CD8-positive, alpha-beta memory T cell (primary cell): ENCODE data around the gene LYRM4. TPM values are rescaled to one million over a fixed set of nuclear protein-coding genes. Genes with fewer than 3 reads are reported as not detected.
A peak's percentile ranks its signal among the peaks of the same experiment; 100 is the strongest.

Experiments
- CTCF ChIA-PET: fragments of 350-600 bp; sonication (Branson Sonifier 250); formaldehyde crosslinking; loops from one replicate; lab custom pipeline; 2021; ENCODE audit warnings: antibody characterized with exemption; lab: Charles Lee
- POLR2A ChIA-PET: fragments of 350-600 bp; sonication (Branson Sonifier 250); formaldehyde crosslinking; loops from one replicate; lab custom pipeline; 2021; ENCODE audit warnings: antibody characterized with exemption; lab: Charles Lee
- DNase-seq, 5 donors: peaks; one replicate each; pipeline versions ENCODE4 v3.0.0 to v3.0.0-alpha.2; 2020 to 2022; ENCODE audit warnings: mixed read lengths in 1 of 5
- H3K27ac ChIP-seq: one replicate; pipeline ENCODE4 v1.7.0; 2013; ENCODE audit warnings: low read depth, mild to moderate bottlenecking, low read length, moderate library complexity
- H3K27me3 ChIP-seq: 2 replicates; pipeline ENCODE4 v1.7.0; 2013; ENCODE audit warnings: low read length, mild to moderate bottlenecking; ENCODE audit not compliant: insufficient read depth, poor library complexity, severe bottlenecking
- H3K36me3 ChIP-seq: 2 replicates; pipeline ENCODE4 v1.7.0; 2013; ENCODE audit warnings: mild to moderate bottlenecking, low read length, moderate library complexity; ENCODE audit not compliant: insufficient read depth
- H3K4me1 ChIP-seq: 2 replicates; pipeline ENCODE4 v1.7.0; 2013; ENCODE audit warnings: mild to moderate bottlenecking, low read length, moderate library complexity; ENCODE audit not compliant: insufficient read depth
- H3K4me3 ChIP-seq: 2 replicates; pipeline ENCODE4 v1.7.0; 2013; ENCODE audit warnings: mild to moderate bottlenecking, low read length
- H3K9me3 ChIP-seq: 2 replicates; pipeline ENCODE4 v1.7.0; 2013; ENCODE audit warnings: mild to moderate bottlenecking, low read length
- H3K27ac Mint-ChIP-seq, 8 donors: one replicate each; pipeline ENCODE4 v1.8.0; 2020 to 2021; ENCODE audit warnings: mixed read lengths in 8 of 8, mild to moderate bottlenecking in 6 of 8, inconsistent platforms in 3 of 8, moderate library complexity in 3 of 8
- H3K27me3 Mint-ChIP-seq, 2 donors: one replicate each; pipeline ENCODE4 v1.8.0; 2020 to 2021; ENCODE audit warnings: mixed read lengths in 2 of 2, mild to moderate bottlenecking in 1 of 2, moderate library complexity in 1 of 2
- H3K36me3 Mint-ChIP-seq, 3 donors: one replicate each; pipeline ENCODE4 v1.8.0; 2020 to 2021; ENCODE audit warnings: mixed read lengths in 3 of 3, inconsistent platforms in 1 of 3, mild to moderate bottlenecking in 1 of 3
- H3K4me1 Mint-ChIP-seq, 3 donors: one replicate each; pipeline ENCODE4 v1.8.0; 2020 to 2021; ENCODE audit warnings: mixed read lengths in 3 of 3, inconsistent platforms in 1 of 3, mild to moderate bottlenecking in 1 of 3
- H3K4me3 Mint-ChIP-seq, 7 donors: one replicate each; pipeline ENCODE4 v1.8.0; 2020 to 2021; ENCODE audit warnings: mixed read lengths in 7 of 7, mild to moderate bottlenecking in 6 of 7, moderate library complexity in 4 of 7, inconsistent platforms in 2 of 7
- H3K9me3 Mint-ChIP-seq, 5 donors: one replicate each; pipeline ENCODE4 v1.8.0; 2020 to 2022; ENCODE audit warnings: mixed read lengths in 5 of 5, mild to moderate bottlenecking in 3 of 5, moderate library complexity in 2 of 5, inconsistent platforms in 1 of 5
- polyA plus RNA-seq: library from polyadenylated mRNA; unstranded; fragments of 300-500 nt; fragmentation: Illumina TruSeq; gene quantifications from one replicate; pipeline ENCODE4 v1.2.3, GENCODE V29; 2021
- total RNA-seq, 2 experiments: library from RNA; stranded (reverse); gene quantifications; one replicate each; pipeline ENCODE4 v1.2.3, GENCODE V29; 2021

The LYRM4 gene
- total and polyA plus RNA-seq, 3 experiments from 2014 or later = 26.5 to 58.2 (median 55.1) TPM

- CTCF ChIA-PET = no interaction called here
- DNase-seq = no peak
- H3K9me3 ChIP-seq = no peaks in the 10 kb centered on the region
- no peaks in the 10 kb centered on the region for H3K4me1 Mint-ChIP-seq
- no peak overlapping the region for H3K4me3 ChIP-seq
- POLR2A ChIA-PET = no interaction called here
- no peak overlapping the region for H3K4me3 Mint-ChIP-seq
- H3K27ac ChIP-seq = no peak overlapping the region
- no peaks in the 10 kb centered on the region for H3K9me3 Mint-ChIP-seq
- H3K36me3 ChIP-seq = no peaks in the 10 kb centered on the region
- no peaks in the 10 kb centered on the region for H3K27me3 ChIP-seq
- peaks cover 0 to 9% (median 7%) of the 10 kb centered on the region in 3 donors for H3K36me3 Mint-ChIP-seq
- H3K4me1 ChIP-seq = no peaks in the 10 kb centered on the region
- no peaks in the 10 kb centered on the region for H3K27me3 Mint-ChIP-seq
- H3K27ac Mint-ChIP-seq = no peak overlapping the region
These were observed 37.4 kb downstream of the LYRM4 start for GRCh38 chr6:5223309-5223708.

GRCh38 chr6:5220443-5220842 lies 40.3 kb downstream of the LYRM4 start:
- DNase-seq = no peak
- Histone ChIP-seq H3K27ac (no peak overlapping the region), H3K9me3 (no peaks in the 10 kb centered on the region), H3K4me3 (no peak overlapping the region), H3K4me1 (no peaks in the 10 kb centered on the region), H3K36me3 (no peaks in the 10 kb centered on the region), H3K27me3 (no peaks in the 10 kb centered on the region)
- H3K27me3 Mint-ChIP-seq = no peaks in the 10 kb centered on the region
- H3K4me1 Mint-ChIP-seq = no peaks in the 10 kb centered on the region
- ChIA-PET POLR2A (no interaction called here), CTCF (no interaction called here)
- H3K4me3 Mint-ChIP-seq = no peak overlapping the region
- no peaks in the 10 kb centered on the region for H3K9me3 Mint-ChIP-seq
- no peak overlapping the region for H3K27ac Mint-ChIP-seq
- H3K36me3 Mint-ChIP-seq = peaks cover 0 to 19% (median 9%) of the 10 kb centered on the region in 3 donors

GRCh38 chr6:5219011-5219691 lies 41.6 kb downstream of the LYRM4 start:
- H3K27ac Mint-ChIP-seq = no peak overlapping the region
- no peak for DNase-seq
- no peak overlapping the region for H3K4me3 Mint-ChIP-seq
- H3K4me1 Mint-ChIP-seq = no peaks in the 10 kb centered on the region
- H3K27me3 Mint-ChIP-seq = no peaks in the 10 kb centered on the region
- no peaks in the 10 kb centered on the region for H3K4me1 ChIP-seq
- H3K36me3 ChIP-seq = no peaks in the 10 kb centered on the region
- no peaks in the 10 kb centered on the region for H3K27me3 ChIP-seq
- H3K4me3 ChIP-seq = no peak overlapping the region
- no peaks in the 10 kb centered on the region for H3K9me3 Mint-ChIP-seq
- H3K36me3 Mint-ChIP-seq = peaks cover under 1 to 25% (median 14%) of the 10 kb centered on the region in 3 donors
- CTCF ChIA-PET = interaction anchor here (1.7 kb wide), 1 partner anchor 12 kb away, joined by 4 read pairs; no protein-coding TSS in a partner anchor
- H3K27ac ChIP-seq = no peak overlapping the region
- no peaks in the 10 kb centered on the region for H3K9me3 ChIP-seq
- POLR2A ChIA-PET = no interaction called here

DNA sequence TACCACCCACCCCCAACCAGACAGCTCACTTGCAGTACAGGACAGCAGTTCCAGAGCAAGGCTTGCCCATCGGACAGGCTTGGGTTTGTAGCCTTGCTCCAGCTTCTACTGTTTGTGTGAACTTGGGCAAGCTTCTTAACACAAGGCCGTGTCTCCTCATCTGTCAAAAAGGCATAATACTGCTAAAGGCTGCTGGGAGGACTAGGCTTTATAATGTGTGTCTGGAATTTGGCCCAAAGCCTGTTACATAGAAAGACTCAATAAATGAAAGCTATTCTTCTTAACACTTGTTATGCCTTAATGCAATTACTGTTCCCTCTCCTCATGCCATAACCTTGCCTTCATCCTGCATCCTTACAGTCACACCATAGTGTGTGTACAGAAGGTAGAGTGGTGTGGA lies 43.4 kb downstream of the LYRM4 start:
- no peak overlapping the region for H3K4me3 ChIP-seq
- H3K9me3 ChIP-seq = no peaks in the 10 kb centered on the region
- Mint-ChIP-seq H3K9me3 (no peaks in the 10 kb centered on the region), H3K36me3 (peaks cover 8 to 34% (median 18%) of the 10 kb centered on the region in 3 donors), H3K4me3 (no peak overlapping the region), H3K27me3 (no peaks in the 10 kb centered on the region), H3K27ac (peak overlapping the region in 1 of 8 donors; percentile 57), H3K4me1 (peaks cover 0 to under 1% (median 0%) of the 10 kb centered on the region in 3 donors)
- ChIA-PET POLR2A (no interaction called here), CTCF (no interaction called here)
- no peak for DNase-seq
- H3K4me1 ChIP-seq = no peaks in the 10 kb centered on the region
- H3K27me3 ChIP-seq = no peaks in the 10 kb centered on the region
- H3K27ac ChIP-seq = no peak overlapping the region
- no peaks in the 10 kb centered on the region for H3K36me3 ChIP-seq

- H3K9me3 ChIP-seq = no peaks in the 10 kb centered on the region
- ChIA-PET CTCF (interaction anchor here (0.8 kb wide), 1 partner anchor 87 kb away, joined by 3 read pairs; no protein-coding TSS in a partner anchor), POLR2A (no interaction called here)
- no peaks in the 10 kb centered on the region for H3K27me3 ChIP-seq
- H3K4me1 ChIP-seq = no peaks in the 10 kb centered on the region
- no peaks in the 10 kb centered on the region for H3K36me3 ChIP-seq
- Mint-ChIP-seq H3K4me1 (peaks cover 3 to 8% (median 3%) of the 10 kb centered on the region in 3 donors), H3K36me3 (peaks cover 9 to 34% (median 18%) of the 10 kb centered on the region in 3 donors), H3K27ac (peak overlapping the region in 1 of 8 donors; percentile 56), H3K27me3 (no peaks in the 10 kb centered on the region), H3K4me3 (no peak overlapping the region), H3K9me3 (no peaks in the 10 kb centered on the region)
- no peak overlapping the region for H3K4me3 ChIP-seq
- H3K27ac ChIP-seq = no peak overlapping the region
- DNase-seq = no peak
These were observed 45.0 kb downstream of the LYRM4 start for GRCh38 chr6:5215799-5216198.

- ChIA-PET CTCF (interaction anchor here (1.2 kb wide), 1 partner anchor 9 kb away, joined by 3 read pairs; no protein-coding TSS in a partner anchor), POLR2A (no interaction called here)
- Histone ChIP-seq H3K27me3 (no peaks in the 10 kb centered on the region), H3K36me3 (no peaks in the 10 kb centered on the region), H3K4me3 (no peak overlapping the region), H3K27ac (no peak overlapping the region), H3K9me3 (no peaks in the 10 kb centered on the region), H3K4me1 (no peaks in the 10 kb centered on the region)
- Mint-ChIP-seq H3K27me3 (no peaks in the 10 kb centered on the region), H3K27ac (no peak overlapping the region), H3K4me3 (no peak overlapping the region), H3K4me1 (peaks cover 3 to 8% (median 3%) of the 10 kb centered on the region in 3 donors), H3K36me3 (peaks cover 9 to 36% (median 18%) of the 10 kb centered on the region in 3 donors), H3K9me3 (no peaks in the 10 kb centered on the region)
- DNase-seq = no peak
These were observed 45.6 kb downstream of the LYRM4 start for GRCh38 chr6:5215159-5215558.

DNA sequence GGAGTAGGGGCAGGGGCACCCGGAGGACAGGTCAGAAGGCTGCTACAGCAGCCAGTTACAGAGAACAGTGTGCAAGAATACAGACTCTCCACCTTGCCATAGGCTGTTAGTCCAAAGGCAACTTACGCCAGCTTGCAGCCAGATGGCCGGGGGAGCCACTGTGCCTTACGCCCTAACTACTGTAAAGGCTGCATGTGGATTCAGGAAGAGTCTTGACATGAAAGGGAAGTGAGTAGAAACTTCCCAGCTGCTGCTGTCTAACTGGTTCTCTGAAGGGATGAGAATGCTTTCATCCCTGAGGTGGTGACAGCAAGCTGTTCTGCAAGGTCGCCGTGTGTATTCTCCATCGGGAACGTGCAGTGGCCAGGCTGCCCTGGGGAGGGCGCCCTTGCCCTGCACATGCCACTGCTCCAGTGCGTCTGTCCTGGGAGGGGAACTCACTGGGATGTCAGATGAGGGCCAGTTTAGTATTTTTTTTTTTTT lies 46.1 kb downstream of the LYRM4 start:
- Histone ChIP-seq H3K36me3 (no peaks in the 10 kb centered on the region), H3K4me1 (no peaks in the 10 kb centered on the region), H3K4me3 (no peak overlapping the region), H3K27me3 (no peaks in the 10 kb centered on the region), H3K27ac (no peak overlapping the region), H3K9me3 (no peaks in the 10 kb centered on the region)
- ChIA-PET POLR2A (no interaction called here), CTCF (interaction anchor here (1.2 kb wide), 1 partner anchor 9 kb away, joined by 3 read pairs; no protein-coding TSS in a partner anchor)
- Mint-ChIP-seq H3K27me3 (no peaks in the 10 kb centered on the region), H3K4me1 (peaks cover 3 to 8% (median 3%) of the 10 kb centered on the region in 3 donors), H3K4me3 (no peak overlapping the region), H3K36me3 (peaks cover 9 to 36% (median 16%) of the 10 kb centered on the region in 3 donors), H3K9me3 (no peaks in the 10 kb centered on the region), H3K27ac (no peak overlapping the region)
- no peak for DNase-seq

GRCh38 chr6:5213836-5214235 lies 46.9 kb downstream of the LYRM4 start:
- POLR2A ChIA-PET = no interaction called here
- no peak for DNase-seq

More at GRCh38 chr6:5213836-5214235, 46.9 kb downstream of the LYRM4 start:
- Histone ChIP-seq H3K4me3 (no peak overlapping the region), H3K4me1 (no peaks in the 10 kb centered on the region), H3K27me3 (no peaks in the 10 kb centered on the region), H3K36me3 (no peaks in the 10 kb centered on the region), H3K9me3 (no peaks in the 10 kb centered on the region), H3K27ac (no peak overlapping the region)
- no peaks in the 10 kb centered on the region for H3K27me3 Mint-ChIP-seq
- peak overlapping the region in 1 of 8 donors; percentile 7 for H3K27ac Mint-ChIP-seq
- no peaks in the 10 kb centered on the region for H3K9me3 Mint-ChIP-seq
- H3K4me3 Mint-ChIP-seq = no peak overlapping the region
- CTCF ChIA-PET = interaction anchor here (1.2 kb wide), 1 partner anchor 8 kb away, joined by 3 read pairs; no protein-coding TSS in a partner anchor
- peaks cover 9 to 36% (median 16%) of the 10 kb centered on the region in 3 donors for H3K36me3 Mint-ChIP-seq
- H3K4me1 Mint-ChIP-seq = peaks cover 3 to 8% (median 3%) of the 10 kb centered on the region in 3 donors
